Activated CD8-positive, alpha-beta memory T cell treated with anti-CD3 and anti-CD28 coated beads for 24 hours (primary cell): ENCODE measurements around the gene TRMT2A.

Experiments used
- DNase-seq: peaks from one replicate; pipeline ENCODE4 v3.0.0-alpha.2; 2020

Gene TRMT2A

DNA sequence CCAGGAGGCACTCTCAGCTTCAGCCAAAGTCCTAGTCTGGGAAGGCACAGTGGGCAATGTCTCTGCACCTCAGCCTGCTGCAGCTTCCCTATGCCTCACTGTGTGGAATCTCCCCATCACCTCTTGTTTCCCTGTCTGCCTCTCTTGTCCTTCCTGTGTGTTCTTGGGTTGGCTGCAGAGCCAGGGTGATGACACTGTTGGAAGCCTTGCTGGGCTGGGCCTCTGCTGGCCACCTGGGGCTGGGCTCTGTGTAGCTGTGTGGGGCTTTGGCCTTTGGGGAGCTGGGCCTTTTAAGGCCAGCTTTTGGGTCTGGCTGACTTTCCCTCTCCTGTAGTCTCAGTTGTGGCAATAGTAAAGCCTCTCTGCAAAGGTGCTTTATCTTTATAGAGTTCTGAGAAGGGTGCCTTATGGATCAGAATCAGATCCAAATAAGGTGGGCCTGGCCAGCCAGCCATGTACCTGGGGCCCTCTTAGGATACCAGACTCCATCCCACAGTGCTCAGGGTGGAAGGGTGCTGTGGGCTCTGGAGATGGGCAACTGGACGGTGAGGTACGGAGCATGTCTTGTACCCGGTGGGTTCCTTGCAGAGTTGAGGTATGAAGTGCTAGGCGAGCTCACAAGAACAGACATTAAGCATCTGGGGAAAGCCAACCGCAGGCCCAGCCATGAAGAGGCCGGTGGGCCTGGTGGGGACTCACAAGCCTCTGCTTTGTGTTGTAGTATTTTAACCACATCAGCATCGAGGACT is 11.4 kb downstream of the TRMT2A start:
- no peak for DNase-seq

DNA sequence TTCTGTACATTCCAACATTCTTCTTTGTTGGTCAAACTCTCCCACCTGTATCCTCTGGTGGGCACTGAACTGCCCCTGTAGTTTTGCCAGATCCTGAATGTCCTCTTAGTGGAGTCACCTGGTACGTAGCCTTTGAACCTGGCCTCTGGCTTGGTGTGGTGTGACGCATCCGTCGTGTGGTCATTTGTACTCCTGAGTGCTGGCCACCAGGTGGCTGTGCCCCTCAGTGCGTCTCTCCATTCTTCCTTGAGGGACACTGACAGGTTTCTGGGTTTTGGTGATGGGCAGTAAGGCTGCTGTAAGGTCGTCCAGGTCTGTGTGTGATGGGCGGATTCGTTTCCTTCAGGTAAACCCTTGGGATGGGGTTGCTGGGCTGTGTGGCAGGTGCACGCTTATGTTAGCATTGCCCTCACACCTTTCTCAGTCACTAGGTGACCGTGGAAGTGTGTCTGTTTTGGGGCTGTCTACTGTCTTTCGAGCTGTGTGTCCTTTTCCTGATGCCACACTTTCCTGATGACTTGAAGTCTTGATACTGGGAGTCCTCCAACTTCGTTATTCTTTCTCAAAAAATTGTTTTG is 14.7 kb downstream of the TRMT2A start:
- DNase-seq: no peak

DNA sequence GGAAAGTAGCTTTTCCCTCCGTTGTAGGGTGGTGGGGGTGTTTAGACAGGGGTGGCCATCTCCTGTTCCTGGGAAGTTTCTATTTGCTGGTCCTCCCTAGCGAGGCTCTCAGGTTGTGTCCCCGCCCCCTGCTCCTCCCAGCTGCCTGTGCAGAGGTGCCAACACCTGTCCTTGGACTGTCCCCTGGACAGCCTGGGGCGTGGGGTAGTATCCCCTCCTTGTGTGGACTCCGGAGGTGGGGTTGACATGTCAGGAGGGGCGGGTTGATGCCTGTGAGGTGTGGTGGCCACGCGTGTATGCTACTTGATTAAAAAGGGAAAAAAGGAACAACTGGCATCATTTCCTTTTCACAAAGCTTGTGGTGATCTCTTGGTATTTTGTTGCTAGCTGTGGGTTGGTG is 15.4 kb downstream of the TRMT2A start:
- no peak for DNase-seq

DNA sequence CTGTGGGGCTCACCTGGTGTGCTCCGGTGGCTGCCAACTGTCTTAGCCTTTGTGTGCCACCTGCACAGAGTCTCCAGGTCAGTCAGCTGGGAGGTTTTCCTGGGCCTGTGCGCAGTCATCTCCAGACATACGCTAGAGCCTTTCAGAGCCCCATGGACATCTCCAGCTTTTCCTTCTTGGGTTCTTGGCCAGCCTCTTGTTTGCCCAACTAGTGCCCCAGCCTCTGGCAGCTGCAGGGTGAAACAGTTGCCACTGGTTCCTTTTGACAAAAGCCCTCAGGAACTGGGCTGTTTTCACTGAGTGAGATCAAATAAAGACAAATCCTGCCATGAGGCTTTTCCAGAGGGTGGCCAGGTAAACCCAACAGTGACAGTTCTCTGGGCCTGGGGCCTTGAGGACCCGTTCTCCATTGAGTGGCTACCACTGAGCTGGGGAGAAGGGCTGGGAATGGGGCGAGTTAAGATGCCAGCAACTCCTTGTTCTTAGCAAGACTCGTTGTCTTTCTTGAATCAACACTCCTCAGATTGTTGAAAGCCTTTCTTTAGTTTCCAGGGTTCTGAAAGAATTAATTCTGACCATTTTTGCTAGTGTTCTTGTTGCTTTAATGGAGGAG is 17.8 kb downstream of the TRMT2A start:
- DNase-seq: no peak

DNA sequence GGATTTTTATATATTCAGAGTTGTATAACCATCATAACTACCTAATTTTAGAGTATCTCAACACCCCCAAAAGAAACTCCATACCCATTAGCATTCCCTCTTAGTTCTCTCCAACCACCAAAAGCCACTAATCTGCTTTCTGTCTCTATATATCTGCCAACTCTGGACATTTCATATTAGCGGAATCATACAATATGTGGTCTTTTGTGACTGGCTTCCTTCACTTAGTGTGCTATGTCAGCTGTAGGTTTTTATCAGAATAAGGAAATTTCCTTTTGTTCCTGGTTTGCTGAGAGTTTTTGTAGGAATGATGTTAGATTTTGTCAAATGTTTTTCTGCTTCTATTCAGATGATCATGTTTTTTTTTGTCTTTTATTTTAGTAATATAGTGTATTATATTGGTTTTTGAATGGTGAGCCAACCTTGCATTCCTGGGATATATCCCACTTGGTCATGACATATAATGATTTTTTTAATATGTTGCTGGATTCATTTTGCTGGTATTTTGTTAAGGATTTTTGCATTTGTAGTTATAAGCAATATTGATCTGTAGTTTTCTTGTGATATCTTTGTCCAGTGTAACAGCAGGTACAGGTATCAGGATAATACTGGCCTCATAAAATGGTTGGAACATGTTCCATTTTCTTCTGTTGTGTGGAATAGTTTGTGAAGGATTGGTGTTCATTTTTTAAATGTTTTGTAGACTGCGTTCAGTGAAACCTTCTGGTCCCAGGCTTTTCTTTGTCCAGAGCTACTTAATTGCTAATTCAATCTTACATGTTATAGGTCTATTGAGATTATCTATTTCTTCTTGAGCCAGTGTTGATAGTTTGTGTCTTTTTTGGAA is 20.2 kb downstream of the TRMT2A start:
- DNase-seq: no peak

- DNase-seq: peak; percentile 72
These were observed 21.5 kb downstream of the TRMT2A start for GRCh38 chr22:20095521-20095920.

GRCh38 chr22:20094197-20094807 is 22.7 kb downstream of the TRMT2A start:
- DNase-seq: no peak

- DNase-seq: no peak
These were observed 23.4 kb downstream of the TRMT2A start for GRCh38 chr22:20093418-20094196.

DNA sequence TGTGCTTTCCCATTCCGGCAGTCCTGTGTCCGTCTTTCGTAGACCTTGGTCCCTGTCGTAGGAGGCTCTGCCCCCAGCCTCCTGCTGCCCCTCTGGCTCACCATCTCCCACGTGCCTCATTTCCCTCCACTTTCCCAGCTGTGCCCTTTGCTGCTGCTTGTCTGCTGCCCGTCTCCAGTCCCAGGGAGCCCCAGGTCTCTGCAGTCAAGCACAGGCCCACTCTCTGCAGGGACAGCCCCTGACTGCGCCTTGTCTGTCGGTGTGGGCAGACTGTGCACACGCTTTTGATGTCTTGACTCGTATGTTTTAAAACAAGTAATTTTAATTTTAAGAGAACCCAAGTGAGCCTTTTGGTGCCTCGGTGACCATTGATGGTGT is 24.6 kb downstream of the TRMT2A start:
- peak; percentile 56 for DNase-seq

DNA sequence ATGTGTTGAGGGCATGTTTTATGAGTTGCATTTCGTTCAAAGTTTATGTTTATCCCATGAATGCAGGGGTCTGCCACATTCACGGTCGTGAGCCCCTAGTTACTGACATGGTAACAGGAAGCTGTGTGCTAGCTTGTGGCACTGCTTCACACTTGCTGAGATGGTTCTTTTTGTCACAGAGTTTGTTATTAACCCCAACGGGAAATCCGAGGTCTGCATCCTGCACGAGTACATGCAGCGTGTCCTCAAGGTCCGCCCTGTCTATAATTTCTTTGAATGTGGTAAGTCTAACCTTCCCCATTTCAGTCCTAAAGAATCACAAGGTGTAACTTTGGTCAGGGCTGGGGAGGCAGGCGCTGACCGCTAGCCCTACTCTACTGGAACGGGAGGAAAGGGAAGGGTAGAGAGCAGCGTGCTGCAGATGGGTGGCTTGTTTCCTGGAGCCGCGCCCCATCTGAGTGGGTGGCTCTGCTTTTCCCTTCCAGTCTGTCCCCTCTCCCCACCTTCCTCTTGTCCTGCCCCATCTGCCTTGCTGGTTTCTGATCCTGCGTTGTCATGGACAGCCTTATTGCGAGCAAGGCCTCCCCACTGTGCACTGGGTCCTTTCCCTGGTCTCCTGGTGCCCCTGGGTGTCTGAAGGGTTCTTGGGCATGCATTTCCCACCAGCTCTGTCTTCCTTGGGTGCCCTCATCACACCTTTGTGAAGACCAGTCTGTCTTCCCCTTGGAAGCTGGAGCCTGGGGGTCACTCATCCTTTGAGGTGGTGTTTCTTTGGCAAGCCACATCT is 25.1 kb downstream of the TRMT2A start:
- peak; percentile 54 for DNase-seq

DNA sequence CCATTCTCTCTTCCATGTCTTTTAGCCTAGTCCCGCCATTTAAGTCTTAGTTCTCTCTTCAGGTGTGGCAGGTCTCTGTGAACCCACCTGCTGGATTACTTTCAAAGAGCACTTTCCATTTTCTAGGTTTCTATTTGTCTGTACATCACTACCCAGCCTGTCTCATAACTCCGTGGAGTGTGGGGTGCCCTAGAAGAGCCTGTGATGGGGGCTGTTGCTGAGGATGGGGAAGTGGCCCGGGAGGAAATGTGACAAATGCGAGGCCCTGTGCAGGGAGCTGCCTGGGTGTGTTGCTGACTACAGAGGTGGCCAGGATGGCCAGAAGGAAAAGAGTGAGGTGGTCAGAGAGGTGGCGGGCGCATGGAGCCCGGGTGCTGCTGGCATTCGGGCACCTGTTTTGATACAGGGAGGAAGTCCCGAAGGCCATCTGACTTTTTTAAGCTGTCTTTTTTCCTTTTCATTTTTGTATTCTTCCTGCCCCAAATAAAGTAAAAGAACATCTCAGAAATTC is 26.2 kb downstream of the TRMT2A start:
- no peak for DNase-seq

- DNase-seq: no peak
These were observed 26.9 kb downstream of the TRMT2A start for GRCh38 chr22:20089977-20090729.

- no peak for DNase-seq
These were observed 27.6 kb downstream of the TRMT2A start for GRCh38 chr22:20089226-20089976.

DNA sequence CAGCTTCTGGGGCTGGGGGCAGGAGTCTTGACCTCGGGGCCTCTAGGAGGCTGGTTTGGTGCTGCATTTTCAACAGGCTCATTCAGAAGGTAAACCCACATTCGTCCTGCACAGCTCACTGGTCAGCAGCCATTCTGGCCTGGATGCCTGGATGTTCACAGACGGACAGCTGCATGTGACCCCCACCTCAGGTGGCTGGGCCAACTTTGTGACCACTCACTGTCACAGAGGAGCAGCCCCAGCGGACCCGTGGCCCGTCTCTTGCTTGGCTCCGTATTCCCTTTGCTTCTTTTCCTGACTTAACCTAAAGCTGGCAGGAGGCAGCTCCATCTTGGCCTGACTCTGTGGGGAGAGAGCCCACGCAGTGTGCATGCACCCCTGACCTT is 28.8 kb downstream of the TRMT2A start:
- no peak for DNase-seq

DNA sequence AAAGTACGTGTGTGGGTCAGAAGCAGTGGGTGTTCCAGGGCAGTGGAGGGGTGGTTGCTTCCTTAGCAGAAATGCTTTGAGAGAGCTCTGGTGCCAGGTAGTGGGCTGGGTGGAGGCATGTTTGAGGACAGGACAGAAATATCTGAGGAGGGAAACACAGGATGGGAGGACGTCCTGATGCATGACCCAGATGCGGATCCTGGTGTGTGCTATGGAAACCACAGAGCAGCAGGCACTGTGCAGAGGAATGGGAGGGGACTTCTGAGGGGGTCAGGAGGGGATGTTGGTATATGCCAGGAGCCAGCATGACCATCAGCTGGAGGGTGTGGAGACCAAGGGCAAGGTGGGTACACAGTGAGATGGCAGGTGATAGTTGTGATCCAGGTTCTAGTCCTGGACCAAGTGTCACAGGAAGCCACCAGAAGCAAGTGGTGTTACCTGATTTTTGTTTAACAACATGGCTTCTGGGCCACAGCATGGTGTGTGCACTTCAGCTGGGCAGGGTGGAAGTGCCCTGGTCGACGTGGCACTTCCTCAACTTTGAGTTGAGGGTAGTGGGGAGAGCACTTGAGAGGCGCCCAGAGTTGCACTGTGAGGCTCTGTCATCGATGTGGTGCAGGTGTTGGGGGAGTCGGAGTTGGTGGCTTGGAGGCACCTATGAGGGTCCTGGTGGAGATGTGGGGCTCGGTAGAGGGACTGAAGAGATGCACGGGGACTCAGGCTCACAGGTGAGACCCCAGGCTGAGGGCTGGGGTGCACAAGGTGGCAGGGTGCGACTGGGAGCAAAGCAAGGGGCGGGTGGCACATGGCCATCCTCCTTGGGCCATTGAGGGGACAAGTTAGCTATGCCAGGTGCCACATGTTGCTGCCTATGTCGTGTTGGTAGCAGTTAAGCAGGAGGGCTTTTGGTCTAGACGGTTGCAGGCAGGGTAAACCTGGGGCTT is 29.4 kb downstream of the TRMT2A start:
- no peak for DNase-seq

GRCh38 chr22:20086763-20087162 is 30.3 kb downstream of the TRMT2A start:
- no peak for DNase-seq

- no peak for DNase-seq
These were observed 30.9 kb downstream of the TRMT2A start for GRCh38 chr22:20086101-20086599.

GRCh38 chr22:20085651-20086050 is 31.4 kb downstream of the TRMT2A start:
- DNase-seq: no peak
